ENCODE results near the gene BEGAIN. TPM values are rescaled to one million over a fixed set of nuclear protein-coding genes. Genes with fewer than 3 reads are reported as not detected.
A peak's percentile ranks its signal among the peaks of the same experiment; 100 is the strongest.

The BEGAIN gene
- total RNA-seq, 1 donor from 2014 or later = 1.3 TPM

DNA sequence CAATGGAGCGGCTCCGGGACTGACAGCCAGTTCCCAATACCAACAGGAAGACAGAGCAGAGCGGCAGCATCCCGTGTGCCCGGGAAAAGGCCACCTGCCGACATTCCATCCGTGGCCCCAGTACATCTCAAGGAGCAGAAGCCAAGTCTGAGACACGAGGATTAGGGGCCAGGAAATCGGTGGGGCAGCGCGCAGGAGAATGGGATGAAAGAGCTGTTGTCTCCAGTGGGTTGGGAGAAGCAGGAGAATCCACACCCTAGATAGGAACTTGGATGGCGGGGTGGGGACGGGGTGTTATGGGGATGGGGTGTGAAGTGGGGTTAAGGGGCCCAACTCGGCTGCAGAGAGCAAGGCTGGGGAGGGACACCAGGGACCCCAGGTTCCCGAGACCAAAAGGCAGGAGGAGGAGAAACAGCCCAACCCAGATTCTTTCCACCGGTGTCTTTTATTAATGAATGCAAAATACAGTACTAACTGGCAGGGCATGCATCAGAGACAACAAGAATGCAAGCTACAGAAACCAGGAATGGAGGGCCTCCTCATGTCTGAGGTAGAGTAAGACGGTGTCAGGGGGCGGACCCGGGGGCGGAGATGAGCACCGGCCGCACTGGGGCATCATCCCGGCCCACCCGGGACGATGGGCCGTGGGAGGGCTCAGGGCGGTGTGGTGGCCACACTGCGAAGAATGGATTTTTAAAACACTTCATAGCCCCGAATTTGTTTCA, 50.3 kb downstream of the BEGAIN start:
- no peak for TF ChIP-seq CTCF (IDR thresholded peaks at IDR 0.05)
- no peaks in the 10 kb centered on the region for H3K36me3 ChIP-seq
- H3K27ac ChIP-seq = no peak overlapping the region
- peak; percentile 30 for DNase-seq
- intact Hi-C loops (cut with DNase I) = no loop called here
- H3K4me1 ChIP-seq = peaks cover 16% of the 10 kb centered on the region
- H3K27me3 ChIP-seq (ENCODE audit: low read depth) = no peaks in the 10 kb centered on the region
- ATAC-seq = no peak
- no peak overlapping the region for H3K4me3 ChIP-seq
- H3K9me3 ChIP-seq = no peaks in the 10 kb centered on the region

DNA sequence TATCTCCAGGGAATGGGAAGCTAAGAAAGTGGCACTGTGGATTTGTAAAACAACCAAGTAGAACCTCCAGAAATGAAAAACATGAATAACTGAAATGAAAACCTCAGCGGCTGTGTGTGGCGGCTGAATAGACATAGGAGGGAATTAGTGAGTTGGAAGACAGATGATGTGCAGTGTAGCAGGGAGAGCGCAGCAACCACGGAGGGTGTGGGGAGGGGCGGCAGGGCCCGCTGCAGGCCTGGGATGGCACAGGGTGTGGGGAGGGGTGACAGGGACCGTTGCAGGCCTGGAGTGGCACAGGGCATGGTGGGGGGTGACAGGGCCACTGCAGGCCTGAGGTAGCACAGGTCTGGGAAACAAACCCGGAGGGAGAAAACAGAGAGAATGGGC, 51.1 kb downstream of the BEGAIN start:
- ATAC-seq = no peak
- no peaks in the 10 kb centered on the region for H3K36me3 ChIP-seq
- no peak overlapping the region for H3K4me3 ChIP-seq
- DNase-seq = peak; percentile 10
- H3K27me3 ChIP-seq (ENCODE audit: low read depth) = no peaks in the 10 kb centered on the region
- no peak overlapping the region for H3K27ac ChIP-seq
- intact Hi-C loops (cut with DNase I) = no loop called here
- peaks cover 16% of the 10 kb centered on the region for H3K4me1 ChIP-seq
- no peak for TF ChIP-seq CTCF (IDR thresholded peaks at IDR 0.05)
- H3K9me3 ChIP-seq = no peaks in the 10 kb centered on the region

DNA sequence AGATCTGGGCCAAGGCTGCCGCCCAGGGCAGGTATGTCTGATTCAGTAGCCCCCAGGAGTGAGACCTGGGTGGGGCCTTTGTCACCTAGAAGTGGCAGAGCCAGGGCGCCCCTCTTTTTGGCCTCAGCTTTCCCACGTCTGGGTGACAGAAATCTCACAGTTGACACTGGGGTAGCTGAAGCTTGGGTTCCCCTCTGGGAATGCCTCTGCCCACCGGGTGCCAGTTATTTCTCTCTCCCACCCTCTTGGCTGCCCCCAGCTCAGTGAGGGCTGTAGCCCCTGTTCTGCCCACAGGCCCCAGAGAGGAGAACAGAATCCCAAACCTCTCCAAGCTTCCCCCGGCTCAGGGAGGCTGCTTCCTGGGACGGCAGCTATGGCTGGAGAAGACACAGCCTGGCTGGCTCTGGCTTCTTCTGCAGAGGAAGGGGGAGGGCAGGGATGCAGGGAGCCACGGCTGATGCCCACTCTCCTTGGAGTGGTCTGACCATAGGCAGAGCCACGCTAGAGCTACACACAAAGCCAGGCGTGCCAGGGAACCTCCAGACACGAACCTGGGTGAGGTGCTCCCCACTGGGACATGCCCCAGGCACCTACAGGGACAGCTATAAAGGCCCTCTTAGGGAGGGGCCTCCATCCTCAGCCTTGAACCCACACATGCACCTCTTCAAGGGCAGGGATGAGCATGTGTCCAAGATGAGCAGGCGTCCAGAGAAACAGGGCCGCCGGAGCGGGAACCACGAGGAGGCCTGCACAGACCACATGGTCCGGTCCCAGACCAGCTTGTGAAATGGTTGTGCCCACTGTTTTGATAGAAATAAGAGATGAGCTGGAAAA, 51.7 kb downstream of the BEGAIN start:
- Histone ChIP-seq H3K9me3 (no peaks in the 10 kb centered on the region), H3K27ac (no peak overlapping the region), H3K4me3 (no peak overlapping the region), H3K36me3 (no peaks in the 10 kb centered on the region), H3K4me1 (peaks cover 16% of the 10 kb centered on the region), H3K27me3 (ENCODE audit: low read depth) (no peaks in the 10 kb centered on the region)
- intact Hi-C loops (cut with DNase I) = no loop called here
- peak; percentile 31 for DNase-seq
- no peak for TF ChIP-seq CTCF (IDR thresholded peaks at IDR 0.05)
- no peak for ATAC-seq

GRCh38 chr14:100534528-100535286, 52.5 kb downstream of the BEGAIN start:
- intact Hi-C loops (cut with DNase I) = no loop called here
- no peaks in the 10 kb centered on the region for H3K27me3 ChIP-seq (ENCODE audit: low read depth)
- H3K4me3 ChIP-seq = no peak overlapping the region
- ATAC-seq (no peak), DNase-seq (peak; percentile 37)
- no peaks in the 10 kb centered on the region for H3K9me3 ChIP-seq
- peaks cover 6% of the 10 kb centered on the region for H3K36me3 ChIP-seq
- peaks cover 16% of the 10 kb centered on the region for H3K4me1 ChIP-seq
- H3K27ac ChIP-seq = no peak overlapping the region
- TF ChIP-seq CTCF (IDR thresholded peaks at IDR 0.05) = no peak

GRCh38 chr14:100533656-100534485, 53.3 kb downstream of the BEGAIN start:
- no peak overlapping the region for H3K27ac ChIP-seq

More at GRCh38 chr14:100533656-100534485, 53.3 kb downstream of the BEGAIN start:
- intact Hi-C loops (cut with DNase I) = no loop called here
- peaks cover 16% of the 10 kb centered on the region for H3K4me1 ChIP-seq
- no peak overlapping the region for H3K4me3 ChIP-seq
- DNase-seq = peak; percentile 65
- TF ChIP-seq CTCF (IDR thresholded peaks at IDR 0.05) = no peak
- H3K36me3 ChIP-seq = peaks cover 13% of the 10 kb centered on the region
- no peaks in the 10 kb centered on the region for H3K27me3 ChIP-seq (ENCODE audit: low read depth)
- H3K9me3 ChIP-seq = no peaks in the 10 kb centered on the region
- peak in 1 of 2 donors; percentile 68 for ATAC-seq

All from lower lobe of right lung (tissue), 2 donors.